H9 (cell line): ENCODE measurements around the gene TMCC1. TPM values are rescaled to one million over a fixed set of nuclear protein-coding genes. Genes with fewer than 3 reads are reported as not detected.

Source experiments
- DNase-seq: peaks from one replicate; pipeline ENCODE4 v3.0.0-alpha.2; 2017
- H2AFZ ChIP-seq: one replicate; pipeline ENCODE4 v1.6.1; 2013; ENCODE audit warnings: mild to moderate bottlenecking, low read length, control low read depth, moderate library complexity
- H2AK5ac ChIP-seq: 2 replicates; pipeline ENCODE4 v1.6.1; 2013; ENCODE audit warnings: low read length, control low read depth, mixed read lengths; ENCODE audit not compliant: insufficient read length
- H2BK120ac ChIP-seq: one replicate; pipeline ENCODE4 v1.6.1; 2013; ENCODE audit warnings: low read depth, mild to moderate bottlenecking, low read length, control low read depth, inconsistent platforms; ENCODE audit not compliant: poor library complexity, severe bottlenecking
- H2BK12ac ChIP-seq: 2 replicates; pipeline ENCODE4 v1.6.1; 2013; ENCODE audit warnings: low read length, control low read depth, mixed read lengths, low read depth; ENCODE audit not compliant: insufficient read length
- H2BK15ac ChIP-seq: 2 replicates; pipeline ENCODE4 v1.6.1; 2013; ENCODE audit warnings: low read depth, low read length, control low read depth
- H2BK20ac ChIP-seq: one replicate; pipeline ENCODE4 v1.6.1; 2013; ENCODE audit warnings: low read depth, mild to moderate bottlenecking, low read length, control low read depth, inconsistent platforms; ENCODE audit not compliant: poor library complexity, severe bottlenecking
- H2BK5ac ChIP-seq: 2 replicates; pipeline ENCODE4 v1.6.1; 2013; ENCODE audit warnings: low read length, control low read depth, mixed read lengths; ENCODE audit not compliant: insufficient read length
- H3K14ac ChIP-seq: 2 replicates; pipeline ENCODE4 v1.6.1; 2013; ENCODE audit warnings: low read length, control low read depth; ENCODE audit not compliant: insufficient read depth
- H3K18ac ChIP-seq: 2 replicates; pipeline ENCODE4 v1.6.1; 2013; ENCODE audit warnings: low read depth, mild to moderate bottlenecking, mixed read lengths, low read length, control low read depth; ENCODE audit not compliant: insufficient read length
- H3K23ac ChIP-seq: 2 replicates; pipeline ENCODE4 v1.6.1; 2013; ENCODE audit warnings: low read length, control low read depth, mixed read lengths, low read depth; ENCODE audit not compliant: insufficient read length
- H3K23me2 ChIP-seq: 2 replicates; pipeline ENCODE4 v1.6.1; 2013; ENCODE audit warnings: low read depth, mild to moderate bottlenecking, mixed read lengths, low read length, control low read depth; ENCODE audit not compliant: insufficient read length, poor library complexity, severe bottlenecking
- H3K27ac ChIP-seq: 2 replicates; pipeline ENCODE4 v1.5.1; 2013; ENCODE audit warnings: low read length, control low read depth, mixed read lengths, low read depth; ENCODE audit not compliant: insufficient read length
- H3K27me3 ChIP-seq: 2 replicates; pipeline ENCODE4 v1.6.1; 2013; ENCODE audit warnings: low read length, control low read depth, inconsistent platforms; ENCODE audit not compliant: insufficient read depth
- H3K4ac ChIP-seq: 2 replicates; pipeline ENCODE4 v1.6.1; 2013; ENCODE audit warnings: low read depth, mild to moderate bottlenecking, control low read depth, inconsistent platforms, low read length, moderate library complexity
- H3K4me1 ChIP-seq: 2 replicates; pipeline ENCODE4 v1.6.1; 2013; ENCODE audit warnings: low read length, control low read depth, inconsistent platforms; ENCODE audit not compliant: insufficient read depth
- H3K4me2 ChIP-seq: 2 replicates; pipeline ENCODE4 v1.6.1; 2013; ENCODE audit warnings: low read length, control low read depth, mixed read lengths; ENCODE audit not compliant: insufficient read length, insufficient read depth
- H3K56ac ChIP-seq: 2 replicates; pipeline ENCODE4 v1.6.1; 2013; ENCODE audit warnings: low read depth, mild to moderate bottlenecking, mixed read lengths, low read length, control low read depth; ENCODE audit not compliant: insufficient read length
- H3K79me1 ChIP-seq: 2 replicates; pipeline ENCODE4 v1.6.1; 2013; ENCODE audit warnings: low read depth, mild to moderate bottlenecking, moderate library complexity, low read length, control low read depth, inconsistent platforms; ENCODE audit not compliant: insufficient read depth, poor library complexity, severe bottlenecking
- H3K79me2 ChIP-seq: 2 replicates; pipeline ENCODE4 v1.6.1; 2013; ENCODE audit warnings: low read length, control low read depth, inconsistent platforms; ENCODE audit not compliant: insufficient read depth
- H3K9ac ChIP-seq: 2 replicates; pipeline ENCODE4 v1.6.1; 2013; ENCODE audit warnings: low read length, control low read depth, mixed read lengths; ENCODE audit not compliant: insufficient read length; ENCODE audit errors: extremely low read depth
- H3K9me3 ChIP-seq: one replicate; pipeline ENCODE4 v1.6.1; 2013; ENCODE audit warnings: low read depth, low read length, inconsistent platforms; ENCODE audit not compliant: control insufficient read depth
- H3T11ph ChIP-seq: one replicate; pipeline ENCODE4 v1.6.1; 2013; ENCODE audit warnings: mild to moderate bottlenecking, low read length, control low read depth, inconsistent platforms
- H4K20me1 ChIP-seq: one replicate; pipeline ENCODE4 v1.6.1; 2013; ENCODE audit not compliant: control insufficient read depth, insufficient read length, insufficient read depth
- H4K5ac ChIP-seq: 2 replicates; pipeline ENCODE4 v1.6.1; 2013; ENCODE audit warnings: low read depth, mild to moderate bottlenecking, mixed read lengths, low read length, control low read depth; ENCODE audit not compliant: insufficient read length
- H4K8ac ChIP-seq: replicated peaks from 2 replicates; pipeline ENCODE4 v1.6.1; 2013; ENCODE audit warnings: low read length, control low read depth, mixed read lengths, low read depth; ENCODE audit not compliant: insufficient read length
- H4K91ac ChIP-seq: 2 replicates; pipeline ENCODE4 v1.6.1; 2013; ENCODE audit warnings: low read depth, mild to moderate bottlenecking, moderate library complexity, mixed read lengths, low read length, control low read depth; ENCODE audit not compliant: insufficient read length
- H3K27ac Mint-ChIP-seq, 3 experiments: 2 replicates in 2 of 3; 3 replicates in 1 of 3; pipeline ENCODE4 v1.8.0; 2020 to 2021; ENCODE audit warnings: mixed read lengths in 3 of 3, mild to moderate bottlenecking in 1 of 3, moderate library complexity in 1 of 3
- H3K27me3 Mint-ChIP-seq: 2 replicates; pipeline ENCODE4 v1.8.0; 2021; ENCODE audit warnings: low read depth, mild to moderate bottlenecking, moderate library complexity, mixed read lengths
- H3K36me3 Mint-ChIP-seq, 3 experiments: 2 replicates in 2 of 3; 3 replicates in 1 of 3; pipeline ENCODE4 v1.8.0; 2020 to 2021; ENCODE audit warnings: low read depth in 3 of 3, mixed read lengths in 3 of 3; ENCODE audit not compliant: insufficient read depth in 1 of 3
- H3K4me1 Mint-ChIP-seq, 2 experiments: 2 replicates each; pipeline ENCODE4 v1.8.0; 2020; ENCODE audit warnings: mixed read lengths in 2 of 2
- H3K4me3 Mint-ChIP-seq, 2 experiments: 2 replicates in 1 of 2; 3 replicates in 1 of 2; pipeline ENCODE4 v1.8.0; 2020 to 2021; ENCODE audit warnings: mild to moderate bottlenecking in 2 of 2, mixed read lengths in 2 of 2, moderate library complexity in 1 of 2
- H3K9me3 Mint-ChIP-seq, 2 experiments: 2 replicates in 1 of 2; 3 replicates in 1 of 2; pipeline ENCODE4 v1.8.0; 2020; ENCODE audit warnings: mild to moderate bottlenecking in 2 of 2, mixed read lengths in 2 of 2, moderate library complexity in 1 of 2
- WGBS: extraction: QIAGEN DNeasy Blood & Tissue Kit; methylation state at CpG from one replicate; pipeline ENCODE4 v1.1.7; 2013; ENCODE audit warnings: missing lambda C conversion rate, low lambda C conversion rate, mixed read lengths; ENCODE audit not compliant: insufficient read length; ENCODE audit errors: extremely low coverage; 5-methylcytosine and 5-hydroxymethylcytosine counted together
- total RNA-seq: library from RNA; stranded (reverse); gene quantifications from 2 replicates; pipeline ENCODE4 v1.2.1, GENCODE V29; 2021
- TF ChIP-seq, protein P1 (sequence below): fragments of 200-600 bp; sonication (generic); conservative IDR thresholded peaks from 3 replicates; pipeline ENCODE4 v1.8.0; 2021; ENCODE audit warnings: antibody characterized with exemption, mild to moderate bottlenecking

TMCC1 gene
- total RNA-seq, 1 experiment from 2014 or later, result 24.4 TPM

GRCh38 chr3:129632977-129633376 is 260.5 kb downstream of the TMCC1 start:
- Histone ChIP-seq H4K5ac (no peak overlapping the region), H2AK5ac (no peak overlapping the region), H3K79me2 (no peaks in the 10 kb centered on the region), H4K8ac (no peak overlapping the region), H3K23me2 (peaks cover 4% of the 10 kb centered on the region), H3K9ac (no peak overlapping the region), H2BK120ac (no peak overlapping the region), H3K4me1 (no peaks in the 10 kb centered on the region; the same call in 1 of the 2 replicates), H2AFZ (no peak overlapping the region), H3K4ac (no peak overlapping the region), H4K20me1 (no peaks in the 10 kb centered on the region), H4K91ac (no peak overlapping the region), H3K56ac (no peak overlapping the region), H2BK12ac (no peak overlapping the region), H3K79me1 (no peaks in the 10 kb centered on the region), H3K9me3 (no peaks in the 10 kb centered on the region), H3K23ac (no peak overlapping the region), H3K18ac (no peak overlapping the region), H2BK15ac (no peak overlapping the region), H2BK20ac (no peak overlapping the region), H3K27ac (no peak overlapping the region), H3K4me2 (no peak overlapping the region), H3K27me3 (no peaks in the 10 kb centered on the region), H3T11ph (no peak overlapping the region), H3K14ac (no peak overlapping the region), H2BK5ac (no peak overlapping the region)
- TF ChIP-seq, protein P1, sequence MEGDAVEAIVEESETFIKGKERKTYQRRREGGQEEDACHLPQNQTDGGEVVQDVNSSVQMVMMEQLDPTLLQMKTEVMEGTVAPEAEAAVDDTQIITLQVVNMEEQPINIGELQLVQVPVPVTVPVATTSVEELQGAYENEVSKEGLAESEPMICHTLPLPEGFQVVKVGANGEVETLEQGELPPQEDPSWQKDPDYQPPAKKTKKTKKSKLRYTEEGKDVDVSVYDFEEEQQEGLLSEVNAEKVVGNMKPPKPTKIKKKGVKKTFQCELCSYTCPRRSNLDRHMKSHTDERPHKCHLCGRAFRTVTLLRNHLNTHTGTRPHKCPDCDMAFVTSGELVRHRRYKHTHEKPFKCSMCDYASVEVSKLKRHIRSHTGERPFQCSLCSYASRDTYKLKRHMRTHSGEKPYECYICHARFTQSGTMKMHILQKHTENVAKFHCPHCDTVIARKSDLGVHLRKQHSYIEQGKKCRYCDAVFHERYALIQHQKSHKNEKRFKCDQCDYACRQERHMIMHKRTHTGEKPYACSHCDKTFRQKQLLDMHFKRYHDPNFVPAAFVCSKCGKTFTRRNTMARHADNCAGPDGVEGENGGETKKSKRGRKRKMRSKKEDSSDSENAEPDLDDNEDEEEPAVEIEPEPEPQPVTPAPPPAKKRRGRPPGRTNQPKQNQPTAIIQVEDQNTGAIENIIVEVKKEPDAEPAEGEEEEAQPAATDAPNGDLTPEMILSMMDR, result no peak
- Mint-ChIP-seq H3K27ac (peak overlapping the region in 1 of 3 experiments; percentile 40; a peak in 1 of 7 replicates), H3K36me3 (peaks cover 1 to 15% (median 1%) of the 10 kb centered on the region in 3 experiments; a peak in 6 of 7 replicates), H3K4me1 (peaks cover 8 to 11% of the 10 kb centered on the region in 2 experiments), H3K27me3 (no peaks in the 10 kb centered on the region; the same call in 1 of the 2 replicates), H3K9me3 (peaks cover 9 to 15% of the 10 kb centered on the region in 2 experiments), H3K4me3 (no peak overlapping the region)
- WGBS, result no CpG with 5 or more reads among the region's 10 CpGs
- no peak for DNase-seq
